HEK293 (cell line): ENCODE data around the gene PIK3C2B.
A peak's percentile ranks its signal among the peaks of the same experiment; 100 is the strongest.

Source experiments
- GLIS2 ChIP-seq: fragments of 450-650 bp; formaldehyde crosslinking; IDR thresholded peaks from 2 replicates; pipeline ENCODE4 v1.5.1; 2016; ENCODE audit warnings: missing biosample characterization, missing genetic modification characterization
- HOXC10 ChIP-seq: sonication (generic); formaldehyde crosslinking; IDR thresholded peaks from 2 replicates; pipeline ENCODE4 v1.8.1; 2023; ENCODE audit warnings: mild to moderate bottlenecking, missing genetic modification reagents
- PBX3 ChIP-seq: sonication (generic); formaldehyde crosslinking; IDR thresholded peaks from 2 replicates; pipeline ENCODE4 v1.8.1; 2022; ENCODE audit warnings: mild to moderate bottlenecking, moderate library complexity, missing genetic modification reagents
- SP2 ChIP-seq: fragments of 450-650 bp; formaldehyde crosslinking; IDR thresholded peaks from 2 replicates; pipeline ENCODE4 v1.5.1; 2016; ENCODE audit warnings: missing biosample characterization, missing genetic modification characterization
- ZBTB7A ChIP-seq: fragments of 450-650 bp; formaldehyde crosslinking; IDR thresholded peaks from 2 replicates; pipeline ENCODE4 v1.5.1; 2016; ENCODE audit warnings: low read depth, missing biosample characterization, missing genetic modification characterization
- ZEB2 ChIP-seq: fragments of 450-650 bp; formaldehyde crosslinking; IDR thresholded peaks from 2 replicates; pipeline ENCODE4 v1.5.1; 2016; ENCODE audit warnings: missing biosample characterization, missing genetic modification characterization
- ZNF16 ChIP-seq: fragments of 450-650 bp; formaldehyde crosslinking; IDR thresholded peaks from 2 replicates; pipeline ENCODE4 v1.5.1; 2016; ENCODE audit warnings: low read depth, missing biosample characterization, missing genetic modification characterization
- ZNF202 ChIP-seq: fragments of 450-650 bp; formaldehyde crosslinking; IDR thresholded peaks from 2 replicates; pipeline ENCODE4 v1.5.1; 2016; ENCODE audit warnings: missing biosample characterization, missing genetic modification characterization, borderline replicate concordance
- ZNF223 ChIP-seq: fragments of 450-650 bp; formaldehyde crosslinking; IDR thresholded peaks from 2 replicates; pipeline ENCODE4 v1.5.1; 2016; ENCODE audit warnings: missing biosample characterization, missing genetic modification characterization
- ZNF239 ChIP-seq: fragments of 450-650 bp; formaldehyde crosslinking; IDR thresholded peaks from 2 replicates; pipeline ENCODE4 v1.5.1; 2016; ENCODE audit warnings: missing biosample characterization, missing genetic modification characterization
- ZNF37A ChIP-seq: fragments of 450-650 bp; IDR thresholded peaks from 2 replicates; pipeline ENCODE4 v1.5.1; 2018; ENCODE audit warnings: missing biosample characterization, missing genetic modification characterization
- ZNF518A ChIP-seq: fragments of 450-650 bp; formaldehyde crosslinking; conservative IDR thresholded peaks from 2 replicates; pipeline ENCODE4 v1.5.1; 2016; ENCODE audit warnings: low read depth, missing biosample characterization, missing genetic modification characterization
- ZNF544 ChIP-seq: fragments of 450-650 bp; formaldehyde crosslinking; IDR thresholded peaks from 2 replicates; pipeline ENCODE4 v1.5.0; 2017; ENCODE audit warnings: missing biosample characterization, missing genetic modification characterization
- ZNF623 ChIP-seq: fragments of 450-650 bp; formaldehyde crosslinking; IDR thresholded peaks from 2 replicates; pipeline ENCODE4 v1.5.1; 2016; ENCODE audit warnings: missing biosample characterization, missing genetic modification characterization
- ZNF664 ChIP-seq: fragments of 450-650 bp; formaldehyde crosslinking; IDR thresholded peaks from 2 replicates; pipeline ENCODE4 v1.5.1; 2016; ENCODE audit warnings: missing biosample characterization, missing genetic modification characterization
- ZSCAN23 ChIP-seq: fragments of 450-650 bp; formaldehyde crosslinking; IDR thresholded peaks from 2 replicates; pipeline ENCODE4 v1.5.1; 2016; ENCODE audit warnings: missing biosample characterization, missing genetic modification characterization
- TF ChIP-seq, protein P1 (sequence below): fragments of 450-650 bp; formaldehyde crosslinking; IDR thresholded peaks from 2 replicates; pipeline ENCODE4 v1.5.1; 2016; ENCODE audit warnings: missing biosample characterization, missing genetic modification characterization
- TF ChIP-seq, protein P2 (sequence below): fragments of 450-650 bp; formaldehyde crosslinking; IDR thresholded peaks from 2 replicates; pipeline ENCODE4 v1.5.1; 2016; ENCODE audit warnings: missing biosample characterization, missing genetic modification characterization
- TF ChIP-seq, protein P3 (sequence below): fragments of 450-650 bp; formaldehyde crosslinking; IDR thresholded peaks from 2 replicates; pipeline ENCODE4 v1.5.1; 2016; ENCODE audit warnings: missing biosample characterization, missing genetic modification characterization
- TF ChIP-seq, protein P4 (sequence below): fragments of 450-650 bp; formaldehyde crosslinking; IDR thresholded peaks from 2 replicates; pipeline ENCODE4 v1.5.1; 2016; ENCODE audit warnings: missing biosample characterization, missing genetic modification characterization
- TF ChIP-seq, protein P5 (sequence below): fragments of 450-650 bp; formaldehyde crosslinking; IDR thresholded peaks from 2 replicates; pipeline ENCODE4 v1.5.1; 2017; ENCODE audit warnings: missing biosample characterization, mild to moderate bottlenecking, missing genetic modification characterization, moderate library complexity

PIK3C2B gene

GRCh38 chr1:204506201-204506968 is 11.8 kb upstream of the PIK3C2B start (continued):
- TF ChIP-seq, protein P1, sequence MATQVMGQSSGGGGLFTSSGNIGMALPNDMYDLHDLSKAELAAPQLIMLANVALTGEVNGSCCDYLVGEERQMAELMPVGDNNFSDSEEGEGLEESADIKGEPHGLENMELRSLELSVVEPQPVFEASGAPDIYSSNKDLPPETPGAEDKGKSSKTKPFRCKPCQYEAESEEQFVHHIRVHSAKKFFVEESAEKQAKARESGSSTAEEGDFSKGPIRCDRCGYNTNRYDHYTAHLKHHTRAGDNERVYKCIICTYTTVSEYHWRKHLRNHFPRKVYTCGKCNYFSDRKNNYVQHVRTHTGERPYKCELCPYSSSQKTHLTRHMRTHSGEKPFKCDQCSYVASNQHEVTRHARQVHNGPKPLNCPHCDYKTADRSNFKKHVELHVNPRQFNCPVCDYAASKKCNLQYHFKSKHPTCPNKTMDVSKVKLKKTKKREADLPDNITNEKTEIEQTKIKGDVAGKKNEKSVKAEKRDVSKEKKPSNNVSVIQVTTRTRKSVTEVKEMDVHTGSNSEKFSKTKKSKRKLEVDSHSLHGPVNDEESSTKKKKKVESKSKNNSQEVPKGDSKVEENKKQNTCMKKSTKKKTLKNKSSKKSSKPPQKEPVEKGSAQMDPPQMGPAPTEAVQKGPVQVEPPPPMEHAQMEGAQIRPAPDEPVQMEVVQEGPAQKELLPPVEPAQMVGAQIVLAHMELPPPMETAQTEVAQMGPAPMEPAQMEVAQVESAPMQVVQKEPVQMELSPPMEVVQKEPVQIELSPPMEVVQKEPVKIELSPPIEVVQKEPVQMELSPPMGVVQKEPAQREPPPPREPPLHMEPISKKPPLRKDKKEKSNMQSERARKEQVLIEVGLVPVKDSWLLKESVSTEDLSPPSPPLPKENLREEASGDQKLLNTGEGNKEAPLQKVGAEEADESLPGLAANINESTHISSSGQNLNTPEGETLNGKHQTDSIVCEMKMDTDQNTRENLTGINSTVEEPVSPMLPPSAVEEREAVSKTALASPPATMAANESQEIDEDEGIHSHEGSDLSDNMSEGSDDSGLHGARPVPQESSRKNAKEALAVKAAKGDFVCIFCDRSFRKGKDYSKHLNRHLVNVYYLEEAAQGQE (tag by site-specific recombination), result peak; percentile 57
- TF ChIP-seq ZNF544 (tag by site-specific recombination) (no peak), GLIS2 (no peak), ZNF664 (tag by site-specific recombination) (peak; percentile 83), SP2 (no peak), ZEB2 (tag by site-specific recombination) (peak; percentile 69), ZNF202 (tag by site-specific recombination) (no peak), PBX3 (CRISPR knock-in tag) (no peak), ZNF239 (no peak), ZNF223 (no peak), ZNF16 (tag by site-specific recombination) (no peak), ZSCAN23 (tag by site-specific recombination) (peak; percentile 67; the same call in 1 of the 2 replicates), HOXC10 (no peak), ZNF518A (tag by site-specific recombination) (no peak; the same call in 1 of the 2 replicates), ZNF37A (tag by site-specific recombination) (no peak), ZNF623 (peak; percentile 42), ZBTB7A (peak; percentile 61; the same call in 1 of the 2 replicates)
- TF ChIP-seq, protein P2, sequence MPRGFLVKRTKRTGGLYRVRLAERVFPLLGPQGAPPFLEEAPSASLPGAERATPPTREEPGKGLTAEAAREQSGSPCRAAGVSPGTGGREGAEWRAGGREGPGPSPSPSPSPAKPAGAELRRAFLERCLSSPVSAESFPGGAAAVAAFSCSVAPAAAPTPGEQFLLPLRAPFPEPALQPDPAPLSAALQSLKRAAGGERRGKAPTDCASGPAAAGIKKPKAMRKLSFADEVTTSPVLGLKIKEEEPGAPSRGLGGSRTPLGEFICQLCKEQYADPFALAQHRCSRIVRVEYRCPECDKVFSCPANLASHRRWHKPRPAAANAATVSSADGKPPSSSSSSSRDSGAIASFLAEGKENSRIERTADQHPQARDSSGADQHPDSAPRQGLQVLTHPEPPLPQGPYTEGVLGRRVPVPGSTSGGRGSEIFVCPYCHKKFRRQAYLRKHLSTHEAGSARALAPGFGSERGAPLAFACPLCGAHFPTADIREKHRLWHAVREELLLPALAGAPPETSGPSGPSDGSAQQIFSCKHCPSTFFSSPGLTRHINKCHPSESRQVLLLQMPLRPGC (tag by site-specific recombination), result no peak; the same call in 1 of the 2 replicates
- TF ChIP-seq, protein P3, sequence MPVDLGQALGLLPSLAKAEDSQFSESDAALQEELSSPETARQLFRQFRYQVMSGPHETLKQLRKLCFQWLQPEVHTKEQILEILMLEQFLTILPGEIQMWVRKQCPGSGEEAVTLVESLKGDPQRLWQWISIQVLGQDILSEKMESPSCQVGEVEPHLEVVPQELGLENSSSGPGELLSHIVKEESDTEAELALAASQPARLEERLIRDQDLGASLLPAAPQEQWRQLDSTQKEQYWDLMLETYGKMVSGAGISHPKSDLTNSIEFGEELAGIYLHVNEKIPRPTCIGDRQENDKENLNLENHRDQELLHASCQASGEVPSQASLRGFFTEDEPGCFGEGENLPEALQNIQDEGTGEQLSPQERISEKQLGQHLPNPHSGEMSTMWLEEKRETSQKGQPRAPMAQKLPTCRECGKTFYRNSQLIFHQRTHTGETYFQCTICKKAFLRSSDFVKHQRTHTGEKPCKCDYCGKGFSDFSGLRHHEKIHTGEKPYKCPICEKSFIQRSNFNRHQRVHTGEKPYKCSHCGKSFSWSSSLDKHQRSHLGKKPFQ, result no peak
- TF ChIP-seq, protein P4, sequence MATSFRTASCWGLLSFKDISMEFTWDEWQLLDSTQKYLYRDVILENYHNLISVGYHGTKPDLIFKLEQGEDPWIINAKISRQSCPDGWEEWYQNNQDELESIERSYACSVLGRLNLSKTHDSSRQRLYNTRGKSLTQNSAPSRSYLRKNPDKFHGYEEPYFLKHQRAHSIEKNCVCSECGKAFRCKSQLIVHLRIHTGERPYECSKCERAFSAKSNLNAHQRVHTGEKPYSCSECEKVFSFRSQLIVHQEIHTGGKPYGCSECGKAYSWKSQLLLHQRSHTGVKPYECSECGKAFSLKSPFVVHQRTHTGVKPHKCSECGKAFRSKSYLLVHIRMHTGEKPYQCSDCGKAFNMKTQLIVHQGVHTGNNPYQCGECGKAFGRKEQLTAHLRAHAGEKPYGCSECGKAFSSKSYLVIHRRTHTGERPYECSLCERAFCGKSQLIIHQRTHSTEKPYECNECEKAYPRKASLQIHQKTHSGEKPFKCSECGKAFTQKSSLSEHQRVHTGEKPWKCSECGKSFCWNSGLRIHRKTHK (tag by site-specific recombination), result no peak
- TF ChIP-seq, protein P5, sequence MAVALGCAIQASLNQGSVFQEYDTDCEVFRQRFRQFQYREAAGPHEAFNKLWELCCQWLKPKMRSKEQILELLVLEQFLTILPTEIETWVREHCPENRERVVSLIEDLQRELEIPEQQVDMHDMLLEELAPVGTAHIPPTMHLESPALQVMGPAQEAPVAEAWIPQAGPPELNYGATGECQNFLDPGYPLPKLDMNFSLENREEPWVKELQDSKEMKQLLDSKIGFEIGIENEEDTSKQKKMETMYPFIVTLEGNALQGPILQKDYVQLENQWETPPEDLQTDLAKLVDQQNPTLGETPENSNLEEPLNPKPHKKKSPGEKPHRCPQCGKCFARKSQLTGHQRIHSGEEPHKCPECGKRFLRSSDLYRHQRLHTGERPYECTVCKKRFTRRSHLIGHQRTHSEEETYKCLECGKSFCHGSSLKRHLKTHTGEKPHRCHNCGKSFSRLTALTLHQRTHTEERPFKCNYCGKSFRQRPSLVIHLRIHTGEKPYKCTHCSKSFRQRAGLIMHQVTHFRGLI (tag by site-specific recombination), result peak; percentile 52; the same call in 1 of the 2 replicates
